SK-N-SH (cell line): ENCODE results near the gene VAMP8. TPM values are rescaled to one million over a fixed set of nuclear protein-coding genes. Genes with fewer than 3 reads are reported as not detected.
"Not testable (repeated sequence)": the region's sequence is repeated elsewhere in the genome, so short reads cannot be mapped to it uniquely, and the experiment has no call there.

Experiments
- CTCF ChIA-PET: fragments of 300-600, 350-600 bp; formaldehyde crosslinking; extraction: SDS; loops from one replicate; lab custom pipeline; 2021; lab: Yijun Ruan, JAX
- POLR2A ChIA-PET: fragments of 350-600 bp; sonication (Branson Sonifier 250); formaldehyde crosslinking; extraction: SDS; loops from one replicate; lab custom pipeline; 2020; ENCODE audit warnings: antibody characterized with exemption, inconsistent platforms; lab: Yijun Ruan, JAX
- DNase-seq: peaks from one replicate; pipeline ENCODE4 v3.0.0; 2012
- H2AFZ ChIP-seq: fragments of 200-600 bp; sonication (generic); 2 replicates; pipeline ENCODE4 v1.8.1; 2016; ENCODE audit warnings: antibody characterized with exemption, mild to moderate bottlenecking, low read depth
- H3F3A ChIP-seq: fragments of 200-600 bp; sonication (generic); replicated peaks from 2 replicates; pipeline ENCODE3; 2016; ENCODE audit warnings: antibody characterized with exemption, mild to moderate bottlenecking; ENCODE audit not compliant: insufficient read depth
- H3K27ac ChIP-seq, 2 experiments: fragments of 200-500 bp in 1 of 2; fragments of 200-600 bp in 1 of 2; sonication (Bioruptor generic) in 1 of 2; sonication (generic), shearing (Covaris generic) in 1 of 2; 2 replicates each; pipeline versions ENCODE4 v1.5.1 to v1.6.1; 2014 to 2016; ENCODE audit warnings: low read depth in 2 of 2, inconsistent platforms in 1 of 2, low read length in 1 of 2, mild to moderate bottlenecking in 1 of 2, mixed read lengths in 1 of 2
- H3K27me3 ChIP-seq: fragments of 200-600 bp; sonication (generic), shearing (Covaris generic); 2 replicates; pipeline ENCODE4 v1.6.1; 2016; ENCODE audit warnings: mixed run types; ENCODE audit not compliant: insufficient read depth
- H3K36me3 ChIP-seq, 2 experiments: fragments of 200-500 bp in 1 of 2; fragments of 200-600 bp in 1 of 2; sonication (Bioruptor generic) in 1 of 2; sonication (generic) in 1 of 2; replicated peaks in 1 of 2; 2 replicates each; pipeline versions ENCODE3 to v1.5.1; 2014 to 2016; ENCODE audit warnings: low read length in 1 of 2, mild to moderate bottlenecking in 1 of 2; ENCODE audit not compliant: insufficient read depth in 2 of 2, control insufficient read depth in 1 of 2
- H3K4me1 ChIP-seq, 2 experiments: fragments of 200-500 bp in 1 of 2; fragments of 200-600 bp in 1 of 2; sonication (Bioruptor generic) in 1 of 2; sonication (generic), shearing (Covaris generic) in 1 of 2; 2 replicates each; pipeline versions ENCODE4 v1.5.1 to v1.6.1; 2014 to 2016; ENCODE audit warnings: low read depth in 1 of 2, low read length in 1 of 2, mixed run types in 1 of 2; ENCODE audit not compliant: insufficient read depth in 2 of 2, control insufficient read depth in 1 of 2
- H3K4me2 ChIP-seq: fragments of 200-600 bp; sonication (generic), shearing (Covaris generic); 2 replicates; pipeline ENCODE4 v1.6.1; 2017; ENCODE audit warnings: mixed run types
- H3K4me3 ChIP-seq, 2 experiments: fragments of 200-500 bp in 1 of 2; fragments of 200-600 bp in 1 of 2; sonication (Bioruptor generic) in 1 of 2; sonication (generic), shearing (Covaris generic) in 1 of 2; 2 replicates each; pipeline versions ENCODE4 v1.5.1 to v1.8.1; 2014 to 2016; ENCODE audit warnings: low read depth in 2 of 2, inconsistent platforms in 1 of 2, low read length in 1 of 2, mild to moderate bottlenecking in 1 of 2, mixed read lengths in 1 of 2, moderate library complexity in 1 of 2
- H3K79me2 ChIP-seq: fragments of 200-600 bp; sonication (generic); 2 replicates; pipeline ENCODE4 v1.8.1; 2017; ENCODE audit warnings: mild to moderate bottlenecking; ENCODE audit not compliant: insufficient read depth
- H3K9ac ChIP-seq: fragments of 200-600 bp; sonication (generic); 2 replicates; pipeline ENCODE4 v1.6.1; 2017; ENCODE audit warnings: mixed run types
- H3K9me2 ChIP-seq: fragments of 200-600 bp; sonication (generic); 2 replicates; pipeline ENCODE4 v1.6.1; 2017; ENCODE audit warnings: mixed run types
- H3K9me3 ChIP-seq: fragments of 200-600 bp; sonication (generic); 2 replicates; pipeline ENCODE4 v1.6.1; 2017; ENCODE audit warnings: mixed run types, mild to moderate bottlenecking, moderate library complexity
- H4K20me1 ChIP-seq: fragments of 200-600 bp; sonication (generic); 2 replicates; pipeline ENCODE4 v1.6.1; 2017; ENCODE audit warnings: mild to moderate bottlenecking, mixed run types; ENCODE audit not compliant: insufficient read depth
- CTCF ChIP-seq: fragments of 200-600 bp; sonication (generic); IDR thresholded peaks from 2 replicates; pipeline ENCODE4 v1.6.1; 2017; ENCODE audit warnings: antibody characterized with exemption, mild to moderate bottlenecking, moderate library complexity
- FOSL2 ChIP-seq: IDR thresholded peaks from 2 replicates; pipeline ENCODE4 v1.4.0; 2012; ENCODE audit warnings: low read depth, mild to moderate bottlenecking, moderate library complexity, borderline replicate concordance
- FOXJ3 ChIP-seq: sonication (generic); formaldehyde crosslinking; IDR thresholded peaks from 2 replicates; pipeline ENCODE4 v1.5.1; 2020; ENCODE audit warnings: mild to moderate bottlenecking, missing genetic modification reagents
- FOXM1 ChIP-seq: IDR thresholded peaks from 2 replicates; pipeline ENCODE4 v1.4.0; 2012; ENCODE audit warnings: low read depth, mild to moderate bottlenecking
- MEF2A ChIP-seq: IDR thresholded peaks from 2 replicates; pipeline ENCODE4 v1.4.0; 2012; ENCODE audit warnings: low read depth, borderline replicate concordance
- RAD21 ChIP-seq: IDR thresholded peaks from 2 replicates; pipeline ENCODE4 v1.6.1; 2012; ENCODE audit warnings: mild to moderate bottlenecking, low read length
- RFX5 ChIP-seq: IDR thresholded peaks from 2 replicates; pipeline ENCODE4 v1.6.1; 2012; ENCODE audit warnings: mild to moderate bottlenecking, improper control_type of control experiment, low read length
- RXRA ChIP-seq: IDR thresholded peaks from 2 replicates; pipeline ENCODE4 v1.4.0; 2012; ENCODE audit warnings: low read depth, mild to moderate bottlenecking, borderline replicate concordance
- TAF1 ChIP-seq: IDR thresholded peaks from 2 replicates; pipeline ENCODE4 v1.6.1; 2012; ENCODE audit warnings: low read depth, mild to moderate bottlenecking, low read length, moderate library complexity, borderline replicate concordance
- TCF12 ChIP-seq: IDR thresholded peaks from 2 replicates; pipeline ENCODE4 v1.4.0; 2012
- TEAD4 ChIP-seq: IDR thresholded peaks from 2 replicates; pipeline ENCODE4 v1.4.0; 2012; ENCODE audit warnings: mild to moderate bottlenecking, borderline replicate concordance; ENCODE audit not compliant: insufficient read depth
- WGBS: methylation state at CpG from one replicate; pipeline ENCODE4 v1.1.6; 2017; ENCODE audit warnings: low lambda C conversion rate; 5-methylcytosine and 5-hydroxymethylcytosine counted together
- polyA plus RNA-seq, 3 experiments: library from polyadenylated mRNA; depleted of rRNA; stranded (reverse); fragments of >200 nt; gene quantifications; 2 replicates each; pipeline ENCODE4 v1.2.3, GENCODE V29; 2012
- TF ChIP-seq, protein P1 (sequence below): IDR thresholded peaks from 2 replicates; pipeline ENCODE4 v1.4.0; 2012; ENCODE audit warnings: low read depth
- TF ChIP-seq, protein P2 (sequence below): IDR thresholded peaks from 2 replicates; pipeline ENCODE4 v1.4.0; 2012; ENCODE audit warnings: low read depth, borderline replicate concordance
- TF ChIP-seq, protein P3 (sequence below): IDR thresholded peaks from 2 replicates; pipeline ENCODE4 v1.4.0; 2012; ENCODE audit warnings: low read depth, borderline replicate concordance

Gene VAMP8
- polyA plus RNA-seq, 1 of the 3 experiments (the other 2 are of a cell fraction) = 0.72 TPM

DNA sequence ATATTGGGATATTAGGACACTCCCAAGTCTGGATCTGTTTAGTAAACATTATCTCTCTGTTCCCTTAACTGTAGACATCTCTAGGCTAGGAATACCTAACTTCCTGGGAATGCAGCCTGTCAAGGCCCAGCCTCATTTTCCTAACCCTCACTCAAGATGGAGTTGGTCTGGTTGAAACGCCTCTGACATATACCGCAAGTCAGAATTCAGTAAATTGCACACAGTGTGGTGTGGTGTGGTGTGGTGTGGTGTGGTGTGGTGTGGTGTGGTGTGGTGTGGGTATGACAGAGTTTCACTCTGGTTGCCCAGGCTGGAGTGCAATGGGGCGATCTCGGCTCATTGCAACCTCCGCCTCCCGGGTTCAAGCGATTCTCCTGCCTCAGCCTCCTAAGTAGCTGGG, 37.4 kb downstream of the VAMP8 start:
- POLR2A ChIA-PET, H3K9me3 ChIP-seq: not testable (repeated sequence)
- CTCF ChIA-PET = interaction anchor here (1.1 kb wide), 1 partner anchor 23 kb away, joined by 3 read pairs; no protein-coding TSS in a partner anchor

DNA sequence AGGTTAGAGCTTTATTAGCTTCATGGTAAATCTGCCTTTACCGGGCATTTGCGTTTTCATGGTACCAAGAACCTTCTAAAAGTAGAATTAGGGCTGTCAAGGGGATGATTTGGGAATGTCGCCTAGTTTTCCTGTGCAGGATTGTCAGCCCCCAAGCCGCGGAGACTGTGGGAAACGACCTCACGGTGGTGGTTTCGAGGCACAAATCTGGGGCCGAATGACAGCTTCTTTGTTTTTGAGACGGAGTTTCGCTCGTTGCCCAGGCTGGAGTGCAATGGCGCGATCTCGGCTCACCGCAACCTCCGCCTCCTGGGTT, 38.0 kb downstream of the VAMP8 start:
- peaks cover 15% of the 10 kb centered on the region for H4K20me1 ChIP-seq
- ChIA-PET POLR2A (interaction anchor here (1.7 kb wide), 1 partner anchor 22 kb away, joined by 6 read pairs; no protein-coding TSS in a partner anchor), CTCF (interaction anchor here (0.7 to 1.1 kb wide), 2 partner anchors 21 to 22 kb away, joined by 3 read pairs; no protein-coding TSS in a partner anchor)
- DNase-seq = no peak
- H2AFZ ChIP-seq = peak overlapping the region; percentile 97; the same call in 1 of the 2 replicates
- no peaks in the 10 kb centered on the region for H3K9me3 ChIP-seq
- H3K9me2 ChIP-seq = no peaks in the 10 kb centered on the region
- peak overlapping the region; percentile 93; the same call in 1 of the 2 replicates for H3K4me2 ChIP-seq
- peaks cover 9 to 14% of the 10 kb centered on the region in 2 experiments; a peak in 3 of 4 replicates for H3K4me1 ChIP-seq
- no peak overlapping the region for H3K4me3 ChIP-seq
- H3K9ac ChIP-seq = no peak overlapping the region
- H3F3A ChIP-seq = peaks cover 22% of the 10 kb centered on the region
- WGBS = 90% methylated on average over 14 of the region's 17 CpGs
- H3K79me2 ChIP-seq = peaks cover 82% of the 10 kb centered on the region
- H3K27ac ChIP-seq = peak overlapping the region in 1 of 2 experiments; percentile 88; a peak in 1 of 4 replicates
- TF ChIP-seq RFX5 (no peak), TAF1 (no peak), FOSL2 (no peak), FOXM1 (no peak), FOXJ3 (CRISPR knock-in tag) (no peak), RAD21 (no peak), CTCF (no peak), TEAD4 (no peak), RXRA (no peak), MEF2A (no peak), TCF12 (no peak)
- TF ChIP-seq, protein P1, sequence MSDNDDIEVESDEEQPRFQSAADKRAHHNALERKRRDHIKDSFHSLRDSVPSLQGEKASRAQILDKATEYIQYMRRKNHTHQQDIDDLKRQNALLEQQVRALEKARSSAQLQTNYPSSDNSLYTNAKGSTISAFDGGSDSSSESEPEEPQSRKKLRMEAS = no peak
- TF ChIP-seq, protein P2, sequence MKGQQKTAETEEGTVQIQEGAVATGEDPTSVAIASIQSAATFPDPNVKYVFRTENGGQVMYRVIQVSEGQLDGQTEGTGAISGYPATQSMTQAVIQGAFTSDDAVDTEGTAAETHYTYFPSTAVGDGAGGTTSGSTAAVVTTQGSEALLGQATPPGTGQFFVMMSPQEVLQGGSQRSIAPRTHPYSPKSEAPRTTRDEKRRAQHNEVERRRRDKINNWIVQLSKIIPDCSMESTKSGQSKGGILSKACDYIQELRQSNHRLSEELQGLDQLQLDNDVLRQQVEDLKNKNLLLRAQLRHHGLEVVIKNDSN = no peak
- TF ChIP-seq, protein P3, sequence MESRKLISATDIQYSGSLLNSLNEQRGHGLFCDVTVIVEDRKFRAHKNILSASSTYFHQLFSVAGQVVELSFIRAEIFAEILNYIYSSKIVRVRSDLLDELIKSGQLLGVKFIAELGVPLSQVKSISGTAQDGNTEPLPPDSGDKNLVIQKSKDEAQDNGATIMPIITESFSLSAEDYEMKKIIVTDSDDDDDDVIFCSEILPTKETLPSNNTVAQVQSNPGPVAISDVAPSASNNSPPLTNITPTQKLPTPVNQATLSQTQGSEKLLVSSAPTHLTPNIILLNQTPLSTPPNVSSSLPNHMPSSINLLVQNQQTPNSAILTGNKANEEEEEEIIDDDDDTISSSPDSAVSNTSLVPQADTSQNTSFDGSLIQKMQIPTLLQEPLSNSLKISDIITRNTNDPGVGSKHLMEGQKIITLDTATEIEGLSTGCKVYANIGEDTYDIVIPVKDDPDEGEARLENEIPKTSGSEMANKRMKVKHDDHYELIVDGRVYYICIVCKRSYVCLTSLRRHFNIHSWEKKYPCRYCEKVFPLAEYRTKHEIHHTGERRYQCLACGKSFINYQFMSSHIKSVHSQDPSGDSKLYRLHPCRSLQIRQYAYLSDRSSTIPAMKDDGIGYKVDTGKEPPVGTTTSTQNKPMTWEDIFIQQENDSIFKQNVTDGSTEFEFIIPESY = no peak
- peaks cover 3 to 7% of the 10 kb centered on the region in 2 experiments for H3K36me3 ChIP-seq
- H3K27me3 ChIP-seq = no peaks in the 10 kb centered on the region

More for the DNA sequence above, 37.4 kb downstream of the VAMP8 start:
- H3K4me2 ChIP-seq, DNase-seq, H3K9ac ChIP-seq, H3K9me2 ChIP-seq, H3K27ac ChIP-seq, H3K4me3 ChIP-seq, H2AFZ ChIP-seq, H3K36me3 ChIP-seq, H3K27me3 ChIP-seq: not testable (repeated sequence)
- Histone ChIP-seq H3K4me1 (peaks cover 9 to 17% of the 10 kb centered on the region in 2 experiments; a peak in 3 of 4 replicates), H3K79me2 (peaks cover 82% of the 10 kb centered on the region), H3F3A (peaks cover 22% of the 10 kb centered on the region), H4K20me1 (peaks cover 15% of the 10 kb centered on the region)
- WGBS = 100% methylated on average over 7 of the region's 7 CpGs

DNA sequence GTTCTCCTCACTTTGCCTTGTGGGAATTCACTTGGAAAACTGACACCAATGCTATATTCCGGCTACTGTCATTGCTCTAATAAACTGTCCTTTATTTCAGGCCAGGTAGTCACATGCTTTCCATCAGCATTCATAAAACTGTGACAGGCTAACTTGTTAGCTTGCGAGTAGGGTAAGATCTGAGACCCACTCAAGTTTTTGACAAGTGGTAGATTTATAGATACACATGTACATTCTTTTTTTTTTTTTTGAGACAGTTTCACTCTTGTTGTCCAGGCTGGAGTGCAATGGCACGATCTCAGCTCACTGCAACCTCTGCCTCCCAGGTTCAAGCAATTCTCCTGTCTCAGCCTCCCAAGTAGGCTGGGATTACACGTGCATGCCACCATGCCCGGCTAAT, 40.3 kb downstream of the VAMP8 start:
- H3K4me1 ChIP-seq, H3K9me2 ChIP-seq, DNase-seq, H3K27me3 ChIP-seq, H3K9me3 ChIP-seq, H2AFZ ChIP-seq, POLR2A ChIA-PET, H3K27ac ChIP-seq, H3K9ac ChIP-seq: not testable (repeated sequence)
- Histone ChIP-seq H3K4me3 (peak overlapping the region in 1 of 2 experiments; percentile 93; a peak in 2 of 4 replicates), H3K36me3 (peaks cover 20 to 24% of the 10 kb centered on the region in 2 experiments), H3K4me2 (peak overlapping the region; percentile 93), H4K20me1 (peaks cover 15% of the 10 kb centered on the region), H3K79me2 (peaks cover 80% of the 10 kb centered on the region), H3F3A (peaks cover 15% of the 10 kb centered on the region)
- WGBS = 91% methylated on average over 5 of the region's 5 CpGs
- CTCF ChIA-PET = interaction anchor here (2.0 kb wide), 1 partner anchor 19 kb away, joined by 12 read pairs; no protein-coding TSS in a partner anchor
